Activated CD4-positive, alpha-beta T cell treated with anti-CD3 and anti-CD28 coated beads, Interleukin-2, amount 50 U/mL, for 4 hours (primary cell): ENCODE results near the gene SIGLEC14.
A peak's percentile ranks its signal among the peaks of the same experiment; 100 is the strongest.
"Not testable (repeated sequence)": the region's sequence is repeated elsewhere in the genome, so short reads cannot be mapped to it uniquely, and the experiment has no call there.

Source experiments
- DNase-seq, 2 experiments: peaks; one replicate each; pipeline ENCODE4 v3.0.0-alpha.2; 2020

Gene SIGLEC14

GRCh38 chr19:51668216-51668615 lies 21.6 kb upstream of the SIGLEC14 start:
- DNase-seq, result no peak

GRCh38 chr19:51664997-51665396 lies 18.4 kb upstream of the SIGLEC14 start:
- DNase-seq, result no peak

GRCh38 chr19:51664131-51664530 lies 17.5 kb upstream of the SIGLEC14 start:
- no peak for DNase-seq

- DNase-seq, result no peak
Observed at GRCh38 chr19:51663650-51664049, 17.0 kb upstream of the SIGLEC14 start.

DNA sequence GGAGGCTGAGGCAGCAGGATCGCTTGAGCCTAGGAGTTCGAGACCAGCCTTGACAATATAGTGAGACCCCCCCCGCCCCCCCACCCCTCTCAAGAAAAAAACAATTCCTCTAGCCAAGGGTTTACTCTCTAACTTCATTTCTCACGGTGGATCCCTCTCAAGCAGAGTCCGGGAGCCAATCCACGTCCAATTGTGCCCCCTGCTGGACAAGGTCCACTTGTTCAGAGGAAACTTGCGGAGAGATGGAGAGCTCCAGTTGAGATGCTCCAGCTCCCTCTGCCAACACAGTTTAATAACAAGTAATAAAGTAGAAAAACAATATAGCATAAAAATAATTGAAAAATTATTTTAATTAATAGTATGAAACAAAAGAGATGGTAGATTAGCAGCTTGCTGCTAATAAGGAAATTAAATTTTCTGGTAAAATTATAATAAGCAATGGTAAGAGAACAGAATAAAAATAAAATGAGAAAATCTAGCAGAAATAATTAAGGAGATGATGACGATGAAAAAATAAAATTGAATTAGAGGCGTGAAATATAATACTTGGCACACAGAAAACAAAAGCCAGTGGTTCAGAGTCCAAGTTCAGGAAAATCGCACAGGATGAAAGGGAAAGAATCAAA lies 14.5 kb upstream of the SIGLEC14 start:
- peak; percentile 19 to 23 for DNase-seq

- DNase-seq, result no peak
Observed at GRCh38 chr19:51654783-51655182, 8.2 kb upstream of the SIGLEC14 start.

DNA sequence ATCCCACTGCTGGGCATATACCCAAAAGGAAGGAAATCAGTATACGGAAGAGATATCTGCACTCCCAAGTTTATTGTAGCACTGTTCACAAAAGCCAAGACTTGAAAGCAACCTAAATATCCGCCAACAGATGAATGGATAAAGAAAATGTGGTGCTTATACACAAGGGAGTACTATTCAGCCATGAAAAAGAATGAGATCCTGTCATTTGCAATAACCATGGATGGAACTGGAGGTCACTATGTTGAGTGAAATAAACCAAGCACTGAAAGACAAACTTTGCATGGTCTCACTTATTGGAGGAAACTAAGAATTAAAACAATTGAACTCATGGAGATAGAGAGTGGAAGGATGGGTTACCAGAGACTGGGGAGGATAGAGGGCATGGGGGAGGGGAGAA lies 6.5 kb upstream of the SIGLEC14 start:
- no peak for DNase-seq

DNA sequence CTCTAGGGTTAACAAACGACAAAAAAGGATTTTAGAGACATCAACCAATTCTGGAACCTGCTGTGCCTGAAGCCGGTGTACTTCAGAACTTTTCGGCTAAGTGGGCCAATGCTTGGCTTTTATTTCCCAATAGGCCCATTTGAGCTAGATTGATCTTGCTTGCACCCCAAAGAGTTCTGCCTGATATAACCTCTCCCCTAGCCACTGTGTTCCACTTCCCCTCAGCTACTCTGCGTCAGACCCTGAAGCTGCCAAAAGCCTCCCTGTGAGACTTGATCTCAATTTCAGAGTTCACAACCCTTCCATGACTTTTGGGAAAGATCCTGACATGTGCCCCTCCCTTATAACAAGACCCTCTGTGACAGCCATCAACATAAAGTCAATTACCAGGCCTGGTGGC lies 5.6 kb upstream of the SIGLEC14 start:
- no peak for DNase-seq

- DNase-seq, result no peak
Observed at GRCh38 chr19:51651216-51651846, 4.7 kb upstream of the SIGLEC14 start.

GRCh38 chr19:51647318-51647717 lies 693 bp upstream of the SIGLEC14 start:
- DNase-seq, result no peak

DNA sequence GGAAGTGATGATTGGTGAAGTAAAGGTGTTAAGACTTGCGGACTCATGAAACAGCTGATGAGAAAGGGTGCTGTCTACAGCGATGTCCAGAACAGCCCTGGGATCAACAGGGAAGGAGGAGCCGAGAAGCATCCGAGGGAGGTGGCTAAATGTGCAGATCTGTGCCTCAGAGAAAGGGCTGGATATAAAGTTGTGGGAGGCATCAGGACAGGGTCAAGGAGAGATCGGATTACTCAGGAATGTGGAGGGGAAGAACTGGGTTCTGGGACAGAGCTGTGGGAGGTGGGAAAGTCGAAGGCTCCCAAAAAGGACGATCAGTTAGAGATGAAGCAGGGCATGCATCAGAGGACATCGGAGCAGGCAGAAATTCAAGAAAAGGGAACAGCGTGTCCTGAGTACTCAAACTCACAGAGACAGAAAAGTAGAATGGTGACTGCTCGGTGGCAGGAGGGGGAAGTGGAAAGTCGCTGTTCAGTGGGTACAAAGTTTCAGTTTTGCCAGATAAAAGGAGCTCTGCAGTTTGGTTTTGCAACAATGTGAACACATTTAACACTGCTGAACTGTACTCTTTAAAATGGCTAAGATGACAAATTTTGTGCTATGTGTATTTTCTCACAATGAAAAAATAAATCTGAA lies 1.9 kb downstream of the SIGLEC14 start:
- no peak for DNase-seq

DNA sequence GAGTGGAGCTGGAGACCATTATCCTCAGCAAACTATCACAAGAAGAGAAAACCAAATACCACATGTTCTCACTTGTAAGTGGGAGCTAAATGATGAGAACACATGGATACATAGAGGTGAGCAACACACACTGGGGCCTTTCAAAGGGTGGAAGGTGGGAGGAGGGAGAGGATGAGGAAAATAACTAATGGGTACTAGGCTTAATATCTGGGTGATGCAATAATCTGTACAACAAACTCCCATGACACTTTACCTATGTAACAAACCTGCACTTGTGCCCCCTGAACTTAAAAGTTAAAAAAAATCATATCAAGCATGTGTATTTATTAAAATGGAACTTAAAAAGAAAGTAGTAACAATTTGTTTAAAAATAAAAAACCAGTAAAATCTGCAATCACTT lies 5.0 kb downstream of the SIGLEC14 start:
- DNase-seq, result no peak

DNA sequence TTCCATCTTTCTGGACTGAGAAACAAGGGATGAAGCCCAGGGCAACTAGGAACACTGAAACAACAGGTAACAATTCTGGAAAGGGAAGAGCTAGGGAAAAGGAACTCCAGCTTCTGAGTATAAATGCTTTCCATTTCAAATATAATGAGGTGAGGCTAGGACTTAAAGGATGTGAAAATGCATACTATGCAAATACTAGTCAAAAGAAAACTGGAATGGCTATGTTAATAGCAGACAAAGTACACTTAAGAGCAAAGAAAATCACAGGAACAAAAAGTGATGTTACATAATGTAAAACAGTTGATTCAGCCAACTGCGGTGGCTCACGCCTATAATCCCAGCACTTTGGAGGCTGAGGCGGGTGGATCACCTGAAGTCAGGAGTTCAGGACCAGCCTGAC lies 6.2 kb downstream of the SIGLEC14 start:
- DNase-seq, result no peak

DNA sequence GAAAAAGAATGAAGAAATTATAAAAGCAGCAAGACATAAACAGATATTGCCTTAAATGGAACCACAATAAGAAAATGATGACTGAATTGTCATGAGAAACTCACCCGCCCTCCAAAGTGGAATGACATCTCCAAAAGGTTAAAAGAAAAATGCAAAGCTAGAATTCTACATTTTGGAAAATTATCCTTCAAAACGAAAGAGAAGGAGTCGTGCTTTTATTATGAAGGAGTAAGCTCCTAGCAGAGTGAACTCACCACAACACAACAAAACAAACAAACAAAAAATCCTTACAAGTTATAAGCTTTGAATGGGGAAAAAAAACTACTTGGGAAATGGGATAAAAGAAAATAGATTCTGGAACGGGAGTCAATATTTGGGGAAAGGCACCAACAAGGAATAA lies 6.7 kb downstream of the SIGLEC14 start:
- no peak for DNase-seq

- DNase-seq, result no peak
Observed at GRCh38 chr19:51637362-51637978, 9.2 kb downstream of the SIGLEC14 start.

DNA sequence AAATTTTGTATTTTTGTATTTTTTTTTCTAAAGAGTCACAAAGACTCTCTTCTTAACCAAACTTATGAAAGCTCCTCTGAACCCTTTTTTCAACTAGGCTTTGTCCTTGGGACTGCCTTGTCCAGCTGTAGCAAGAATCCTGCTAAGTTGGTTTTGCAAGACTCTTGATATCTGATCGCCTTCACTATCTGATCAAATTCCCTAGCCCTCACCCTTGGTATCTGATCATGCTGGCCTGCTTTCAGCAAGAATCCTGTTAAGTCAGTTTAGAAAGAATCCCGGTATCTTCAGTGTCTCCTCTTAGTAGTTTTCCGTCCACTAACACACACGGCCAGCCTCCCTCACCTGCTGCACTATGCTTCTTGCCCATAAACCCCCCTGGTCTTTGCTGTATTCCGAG lies 14.5 kb downstream of the SIGLEC14 start:
- no peak for DNase-seq

DNA sequence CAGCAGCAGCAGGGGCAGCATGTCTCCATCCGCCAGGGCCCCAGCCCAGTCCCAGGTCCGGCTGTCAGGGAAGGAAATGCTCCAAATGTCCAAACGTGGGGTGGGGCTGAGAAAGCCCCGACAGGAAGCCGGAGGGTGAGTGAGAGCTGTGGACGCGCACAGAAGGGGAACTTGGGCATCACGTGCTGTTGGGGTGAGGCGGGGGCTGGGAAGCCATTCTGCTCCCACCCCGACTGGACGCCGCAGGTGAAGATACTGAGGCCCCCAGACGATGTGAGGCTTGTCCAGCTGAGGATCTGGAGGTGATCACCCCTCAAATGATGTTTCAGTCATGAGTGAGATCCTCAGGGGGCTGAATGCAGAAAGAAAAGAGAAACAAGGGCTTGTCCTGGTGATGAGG lies 16.3 kb downstream of the SIGLEC14 start, which contains the start of gene SIGLEC5:
Gene SIGLEC5 (minus strand): TSS at position 87 of the 400 bp plus-strand sequence. CDS start 66 bp downstream, at position 21.
- DNase-seq, result not testable (repeated sequence)

- DNase-seq, result no peak
Observed at GRCh38 chr19:51628153-51628939, 18.3 kb downstream of the SIGLEC14 start.

DNA sequence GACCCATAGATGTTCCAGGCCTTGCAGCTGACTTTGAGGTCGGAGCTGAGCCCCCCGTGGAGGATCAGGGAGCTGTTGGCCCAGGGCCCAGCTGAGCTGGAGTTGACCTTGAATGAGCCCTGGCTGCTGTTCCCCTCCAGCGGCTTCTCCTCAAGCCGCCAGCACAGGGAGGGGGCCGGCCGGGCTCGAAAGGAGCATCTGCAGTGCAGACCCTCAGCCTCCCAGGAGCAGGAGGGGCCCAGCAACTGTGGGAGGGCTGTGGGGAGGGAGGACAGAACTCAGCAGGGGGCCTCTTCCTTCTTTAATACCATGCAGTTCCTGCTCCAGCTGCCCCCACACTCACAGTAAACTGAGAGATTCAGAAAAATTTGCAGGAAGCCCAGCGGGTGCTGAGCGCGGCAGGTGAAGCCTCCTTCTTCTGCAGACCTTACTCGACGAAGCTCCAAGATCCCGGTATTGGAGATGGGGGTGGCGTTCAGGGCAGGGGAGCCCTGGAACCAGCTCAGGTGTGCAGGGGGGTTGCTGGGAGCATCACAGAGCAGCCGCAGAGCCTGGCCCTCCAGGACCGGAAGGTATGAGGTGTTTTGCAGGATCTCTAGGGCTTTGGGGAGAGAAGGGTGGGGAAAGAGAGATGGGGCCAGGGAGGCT lies 19.0 kb downstream of the SIGLEC14 start:
- DNase-seq, result no peak

DNA sequence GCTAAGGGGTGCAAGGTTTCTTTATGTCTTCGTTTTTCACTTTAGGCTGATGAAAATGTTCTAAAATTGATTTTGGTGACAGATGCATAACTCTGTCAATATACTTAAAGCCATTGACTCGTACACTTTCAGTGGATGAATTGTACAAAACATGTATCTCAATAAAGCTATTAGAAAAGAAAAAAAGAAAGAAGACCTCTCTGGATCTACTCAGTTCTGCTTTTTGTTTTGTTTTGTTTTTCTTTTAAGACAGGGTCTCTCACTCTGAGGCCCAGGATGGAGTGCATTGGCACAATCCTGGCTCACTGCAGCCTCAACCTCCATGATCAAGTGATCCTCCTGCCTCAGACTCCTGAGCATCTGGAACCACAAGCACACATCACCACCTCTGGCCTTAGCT lies 19.9 kb downstream of the SIGLEC14 start:
- DNase-seq, result no peak

DNA sequence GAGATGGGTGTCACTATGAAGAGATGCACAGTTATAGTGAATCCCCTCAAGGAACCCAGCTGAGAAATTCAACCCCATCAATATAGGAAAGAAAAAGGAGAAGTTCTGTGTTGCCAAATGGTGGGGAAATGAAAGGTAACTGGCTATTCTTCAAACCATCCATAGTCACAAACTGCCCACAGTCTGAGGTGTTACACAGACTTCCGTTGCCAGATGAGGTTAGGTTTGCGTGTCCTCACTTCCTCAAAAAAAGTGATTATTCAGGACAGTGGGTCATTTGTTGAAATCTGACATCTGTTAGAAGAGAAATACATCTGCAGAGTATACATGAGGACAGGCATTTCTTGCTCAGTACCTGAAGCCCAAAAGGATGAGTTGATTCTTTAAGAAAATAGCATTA lies 25.4 kb downstream of the SIGLEC14 start:
- no peak for DNase-seq

- DNase-seq, result no peak
Observed at GRCh38 chr19:51615991-51616390, 30.6 kb downstream of the SIGLEC14 start.

DNA sequence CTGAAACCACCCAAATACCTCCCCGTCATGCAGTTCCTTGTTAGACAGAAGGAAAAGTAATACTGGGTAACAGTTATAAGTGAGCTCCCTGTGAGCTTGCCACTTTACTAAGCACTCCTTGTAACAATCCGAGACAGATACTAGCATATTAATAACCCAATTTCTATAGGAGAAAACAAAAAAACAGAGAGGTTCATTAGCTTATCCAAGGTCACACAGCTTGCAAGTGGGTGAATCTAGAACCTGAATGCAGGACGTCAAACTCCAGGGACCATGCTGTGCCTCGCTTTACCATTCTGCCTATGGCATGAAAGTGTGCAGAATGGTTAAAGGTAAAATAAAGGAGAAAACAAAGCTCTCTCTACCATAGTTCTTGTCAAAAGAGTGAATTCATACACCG lies 31.8 kb downstream of the SIGLEC14 start:
- no peak for DNase-seq
